Mesendoderm (in vitro differentiated cells): ENCODE results near the gene UMOD.
A peak's percentile ranks its signal among the peaks of the same experiment; 100 is the strongest.

Experiments
- DNase-seq: peaks from one replicate; pipeline ENCODE4 v3.0.0; 2013
- H2AK5ac ChIP-seq: 2 replicates; pipeline ENCODE4 v1.6.1; 2013; ENCODE audit warnings: low read length, inconsistent platforms
- H2BK120ac ChIP-seq: 2 replicates; pipeline ENCODE4 v1.6.1; 2013; ENCODE audit warnings: low read depth, mild to moderate bottlenecking, low read length, moderate library complexity, mixed read lengths
- H2BK15ac ChIP-seq: replicated peaks from 2 replicates; pipeline ENCODE4 v1.6.1; 2013; ENCODE audit warnings: low read depth, mild to moderate bottlenecking, moderate library complexity
- H2BK5ac ChIP-seq: 2 replicates; pipeline ENCODE4 v1.6.1; 2013; ENCODE audit warnings: low read length, inconsistent platforms
- H3K18ac ChIP-seq: 2 replicates; pipeline ENCODE4 v1.6.1; 2013; ENCODE audit warnings: mild to moderate bottlenecking, low read length, mixed read lengths
- H3K23ac ChIP-seq: one replicate; pipeline ENCODE4 v1.6.1; 2013; ENCODE audit warnings: low read length
- H3K27ac ChIP-seq: 2 replicates; pipeline ENCODE4 v1.5.1; 2013; ENCODE audit warnings: low read depth, mild to moderate bottlenecking, inconsistent platforms, low read length, moderate library complexity
- H3K27me3 ChIP-seq: 2 replicates; pipeline ENCODE4 v1.6.1; 2013; ENCODE audit warnings: low read length, control low read depth, mild to moderate bottlenecking, inconsistent platforms; ENCODE audit not compliant: insufficient read depth, poor library complexity
- H3K36me3 ChIP-seq: 2 replicates; pipeline ENCODE4 v1.6.1; 2013; ENCODE audit warnings: low read length, inconsistent platforms; ENCODE audit not compliant: control insufficient read depth, insufficient read depth
- H3K4ac ChIP-seq: one replicate; pipeline ENCODE4 v1.6.1; 2013; ENCODE audit warnings: low read depth, mild to moderate bottlenecking, low read length, moderate library complexity
- H3K4me1 ChIP-seq: 2 replicates; pipeline ENCODE4 v1.6.1; 2013; ENCODE audit warnings: low read depth, low read length, inconsistent platforms; ENCODE audit not compliant: control insufficient read depth
- H3K4me2 ChIP-seq: 2 replicates; pipeline ENCODE4 v1.6.1; 2013; ENCODE audit warnings: low read length
- H3K4me3 ChIP-seq: 2 replicates; pipeline ENCODE4 v1.5.1; 2013; ENCODE audit warnings: mild to moderate bottlenecking, low read length
- H3K56ac ChIP-seq: one replicate; pipeline ENCODE4 v1.6.1; 2013; ENCODE audit warnings: low read length
- H3K79me1 ChIP-seq: 2 replicates; pipeline ENCODE4 v1.6.1; 2013; ENCODE audit warnings: low read length, inconsistent platforms
- H3K79me2 ChIP-seq: 2 replicates; pipeline ENCODE4 v1.6.1; 2013; ENCODE audit warnings: mild to moderate bottlenecking, low read length; ENCODE audit not compliant: control insufficient read depth, insufficient read depth
- H3K9ac ChIP-seq: 2 replicates; pipeline ENCODE4 v1.6.1; 2013; ENCODE audit warnings: low read length, inconsistent platforms
- H4K5ac ChIP-seq: one replicate; pipeline ENCODE4 v1.6.1; 2013; ENCODE audit warnings: low read length
- H4K8ac ChIP-seq: one replicate; pipeline ENCODE4 v1.6.1; 2013; ENCODE audit warnings: low read depth, mild to moderate bottlenecking, control low read depth, low read length, moderate library complexity
- WGBS: extraction: QIAGEN DNeasy Blood & Tissue Kit; methylation state at CpG from one replicate; pipeline ENCODE4 v1.1.7; 2013; ENCODE audit warnings: low lambda C conversion rate, missing lambda C conversion rate; ENCODE audit not compliant: insufficient coverage; ENCODE audit errors: extremely low coverage; 5-methylcytosine and 5-hydroxymethylcytosine counted together

Gene UMOD

GRCh38 chr16:20291208-20292206 lies 61.0 kb downstream of the UMOD start:
- Histone ChIP-seq H3K56ac (no peak overlapping the region), H2BK120ac (no peak overlapping the region), H3K4me2 (no peak overlapping the region), H3K4ac (no peak overlapping the region), H4K5ac (no peak overlapping the region), H3K23ac (no peak overlapping the region), H3K36me3 (no peaks in the 10 kb centered on the region), H3K27me3 (no peaks in the 10 kb centered on the region), H3K4me3 (no peak overlapping the region), H3K18ac (no peak overlapping the region), H3K79me2 (no peaks in the 10 kb centered on the region), H3K79me1 (no peaks in the 10 kb centered on the region), H3K9ac (no peak overlapping the region), H3K4me1 (no peaks in the 10 kb centered on the region), H2BK15ac (no peak overlapping the region), H3K27ac (no peak overlapping the region), H2BK5ac (no peak overlapping the region), H2AK5ac (no peak overlapping the region), H4K8ac (no peak overlapping the region)
- WGBS, result no CpG with 5 or more reads among the region's 16 CpGs
- peak; percentile 29 for DNase-seq

GRCh38 chr16:20289571-20289970 lies 62.9 kb downstream of the UMOD start:
- H3K79me2 ChIP-seq, result no peaks in the 10 kb centered on the region
- no peak overlapping the region for H3K4me3 ChIP-seq
- H3K23ac ChIP-seq, result no peak overlapping the region
- no peak overlapping the region for H3K27ac ChIP-seq
- no peak overlapping the region for H2BK120ac ChIP-seq
- H3K79me1 ChIP-seq, result no peaks in the 10 kb centered on the region
- H4K5ac ChIP-seq, result no peak overlapping the region
- H2BK15ac ChIP-seq, result no peak overlapping the region
- H3K56ac ChIP-seq, result no peak overlapping the region
- no peaks in the 10 kb centered on the region for H3K36me3 ChIP-seq
- H3K9ac ChIP-seq, result no peak overlapping the region
- no peak overlapping the region for H3K4ac ChIP-seq
- no peaks in the 10 kb centered on the region for H3K4me1 ChIP-seq
- no CpG with 5 or more reads among the region's 3 CpGs for WGBS
- DNase-seq, result no peak
- H2BK5ac ChIP-seq, result no peak overlapping the region
- no peak overlapping the region for H2AK5ac ChIP-seq
- H3K27me3 ChIP-seq, result no peaks in the 10 kb centered on the region
- H3K4me2 ChIP-seq, result no peak overlapping the region
- H3K18ac ChIP-seq, result no peak overlapping the region
- H4K8ac ChIP-seq, result no peak overlapping the region

GRCh38 chr16:20285993-20286499 lies 66.5 kb downstream of the UMOD start:
- H3K36me3 ChIP-seq, result no peaks in the 10 kb centered on the region
- no peak overlapping the region for H2AK5ac ChIP-seq
- peak; percentile 48 for DNase-seq
- H3K27me3 ChIP-seq, result no peaks in the 10 kb centered on the region
- H3K23ac ChIP-seq, result no peak overlapping the region
- no peak overlapping the region for H2BK15ac ChIP-seq
- no peak overlapping the region for H4K5ac ChIP-seq
- no peak overlapping the region for H4K8ac ChIP-seq
- H3K9ac ChIP-seq, result no peak overlapping the region
- no peak overlapping the region for H3K27ac ChIP-seq
- no peaks in the 10 kb centered on the region for H3K79me1 ChIP-seq
- no peak overlapping the region for H3K4me3 ChIP-seq
- H2BK5ac ChIP-seq, result no peak overlapping the region
- no peak overlapping the region for H3K56ac ChIP-seq
- no peak overlapping the region for H3K18ac ChIP-seq
- no peaks in the 10 kb centered on the region for H3K4me1 ChIP-seq
- no peak overlapping the region for H2BK120ac ChIP-seq
- no peaks in the 10 kb centered on the region for H3K79me2 ChIP-seq
- no peak overlapping the region for H3K4me2 ChIP-seq
- WGBS, result no CpG with 5 or more reads among the region's 6 CpGs
- H3K4ac ChIP-seq, result no peak overlapping the region
